ENCODE results near the gene IFIT1. TPM values are rescaled to one million over a fixed set of nuclear protein-coding genes. Genes with fewer than 3 reads are reported as not detected.

IFIT1 gene
- polyA plus RNA-seq, 1 donor from 2014 or later = not detected

GRCh38 chr10:89352802-89353201 is 39.6 kb upstream of the IFIT1 start:
- no peaks in the 10 kb centered on the region for H3K9me2 ChIP-seq (ENCODE audit: insufficient read depth, low read length)
- no peaks in the 10 kb centered on the region for H3K36me3 ChIP-seq (ENCODE audit: insufficient read depth, low read length)
- no peak overlapping the region for H3K4me2 ChIP-seq (ENCODE audit: low read length)
- H3K27ac ChIP-seq (ENCODE audit: low read length) = no peak overlapping the region
- H3K9me3 ChIP-seq (ENCODE audit: low read length) = no peaks in the 10 kb centered on the region
- no peak overlapping the region for H2AFZ ChIP-seq (ENCODE audit: low read depth, low read length)
- TF ChIP-seq TAF1 (IDR thresholded peaks at IDR 0.05; ENCODE audit: low read depth) (no peak), RAD21 (conservative IDR thresholded peaks at IDR 0.05) (no peak), EZH2 (IDR thresholded peaks at IDR 0.05; ENCODE audit: borderline replicate concordance, insufficient read depth, low read length, poor library complexity, severe bottlenecking) (no peak), MXI1 (conservative IDR thresholded peaks at IDR 0.05; ENCODE audit: poor library complexity, severe bottlenecking) (no peak), REST (IDR thresholded peaks at IDR 0.05; ENCODE audit: borderline replicate concordance) (no peak), CTCF (IDR thresholded peaks at IDR 0.05; ENCODE audit: poor library complexity, severe bottlenecking) (no peak), SMC3 (conservative IDR thresholded peaks at IDR 0.05; ENCODE audit: poor library complexity) (no peak), EP300 (conservative IDR thresholded peaks at IDR 0.05; ENCODE audit: poor library complexity, severe bottlenecking) (no peak), POLR2AphosphoS5 (IDR thresholded peaks at IDR 0.05) (no peak)
- H4K20me1 ChIP-seq (ENCODE audit: insufficient read depth) = no peaks in the 10 kb centered on the region
- no peaks in the 10 kb centered on the region for H3K79me2 ChIP-seq (replicated peaks; ENCODE audit: insufficient read depth, low read length)
- no peak overlapping the region for H3K9ac ChIP-seq (ENCODE audit: low read length)
- H3F3A ChIP-seq (ENCODE audit: insufficient read depth, low read length, poor library complexity, severe bottlenecking) = no peaks in the 10 kb centered on the region
- no peak overlapping the region for H3K4me3 ChIP-seq (ENCODE audit: low read length)
- no peaks in the 10 kb centered on the region for H3K27me3 ChIP-seq (ENCODE audit: insufficient read depth, low read depth, low read length)

- H3K9me3 ChIP-seq (ENCODE audit: low read length) = no peaks in the 10 kb centered on the region
- H3K4me3 ChIP-seq (ENCODE audit: low read length) = no peak overlapping the region
- H3K79me2 ChIP-seq (replicated peaks; ENCODE audit: insufficient read depth, low read length) = no peaks in the 10 kb centered on the region
- no peaks in the 10 kb centered on the region for H3F3A ChIP-seq (ENCODE audit: insufficient read depth, low read length, poor library complexity, severe bottlenecking)
- no peak for TF ChIP-seq SMC3 (conservative IDR thresholded peaks at IDR 0.05; ENCODE audit: poor library complexity)
- no peak for TF ChIP-seq EZH2 (IDR thresholded peaks at IDR 0.05; ENCODE audit: borderline replicate concordance, insufficient read depth, low read length, poor library complexity, severe bottlenecking)
- no peak for TF ChIP-seq REST (IDR thresholded peaks at IDR 0.05; ENCODE audit: borderline replicate concordance)
- no peak for TF ChIP-seq EP300 (conservative IDR thresholded peaks at IDR 0.05; ENCODE audit: poor library complexity, severe bottlenecking)
- TF ChIP-seq RAD21 (conservative IDR thresholded peaks at IDR 0.05) = no peak
- no peak for TF ChIP-seq MXI1 (conservative IDR thresholded peaks at IDR 0.05; ENCODE audit: poor library complexity, severe bottlenecking)
- TF ChIP-seq CTCF (IDR thresholded peaks at IDR 0.05; ENCODE audit: poor library complexity, severe bottlenecking) = no peak
- no peak for TF ChIP-seq POLR2AphosphoS5 (IDR thresholded peaks at IDR 0.05)
- no peak for TF ChIP-seq TAF1 (IDR thresholded peaks at IDR 0.05; ENCODE audit: low read depth)
- H3K36me3 ChIP-seq (ENCODE audit: insufficient read depth, low read length) = no peaks in the 10 kb centered on the region
- no peaks in the 10 kb centered on the region for H3K27me3 ChIP-seq (ENCODE audit: insufficient read depth, low read depth, low read length)
- H3K9ac ChIP-seq (ENCODE audit: low read length) = no peak overlapping the region
- H3K4me2 ChIP-seq (ENCODE audit: low read length) = no peak overlapping the region
- no peak overlapping the region for H3K27ac ChIP-seq (ENCODE audit: low read length)
- no peak overlapping the region for H2AFZ ChIP-seq (ENCODE audit: low read depth, low read length)
- no peaks in the 10 kb centered on the region for H3K9me2 ChIP-seq (ENCODE audit: insufficient read depth, low read length)
- H4K20me1 ChIP-seq (ENCODE audit: insufficient read depth) = no peaks in the 10 kb centered on the region
Observed at GRCh38 chr10:89355394-89355931, 37.0 kb upstream of the IFIT1 start.

Measured in neural cell (in vitro differentiated cells).